Neutrophil (primary cell): ENCODE data around the gene SUGCT.

Source experiments
- H3K27ac ChIP-seq: fragments of 200-600 bp; sonication (generic); 2 replicates; pipeline ENCODE4 v1.5.1; 2016; ENCODE audit warnings: mild to moderate bottlenecking, moderate library complexity
- H3K27me3 ChIP-seq: fragments of 200-600 bp; sonication (generic); 2 replicates; pipeline ENCODE4 v1.6.0; 2016; ENCODE audit warnings: mild to moderate bottlenecking
- H3K36me3 ChIP-seq: fragments of 200-600 bp; sonication (generic); 2 replicates; pipeline ENCODE4 v1.5.1; 2017
- H3K4me1 ChIP-seq, 2 experiments: fragments of 200-600 bp in 1 of 2; sonication (generic) in 1 of 2; 1 replicate in 1 of 2; 2 replicates in 1 of 2; pipeline versions ENCODE4 v1.5.1 to v1.6.1; 2013 to 2016; ENCODE audit warnings: low read depth in 1 of 2, low read length in 1 of 2, mild to moderate bottlenecking in 1 of 2, moderate library complexity in 1 of 2; ENCODE audit not compliant: control insufficient read depth in 1 of 2, insufficient read depth in 1 of 2
- H3K4me3 ChIP-seq, 2 experiments: fragments of 200-600 bp in 1 of 2; sonication (generic) in 1 of 2; 1 replicate in 1 of 2; 2 replicates in 1 of 2; pipeline ENCODE4 v1.5.1; 2013 to 2016; ENCODE audit warnings: low read depth in 1 of 2, low read length in 1 of 2, mild to moderate bottlenecking in 1 of 2, moderate library complexity in 1 of 2
- H3K9me3 ChIP-seq: fragments of 200-600 bp; sonication (generic); 2 replicates; pipeline ENCODE4 v1.5.1; 2016
- CTCF ChIP-seq: fragments of 200-600 bp; sonication (generic); IDR thresholded peaks from 2 replicates; pipeline ENCODE4 v1.5.1; 2016; ENCODE audit warnings: antibody characterized with exemption

SUGCT gene

GRCh38 chr7:40306596-40306995 is 171.8 kb downstream of the SUGCT start:
- Histone ChIP-seq H3K27me3 (no peaks in the 10 kb centered on the region), H3K36me3 (no peaks in the 10 kb centered on the region), H3K9me3 (no peaks in the 10 kb centered on the region), H3K4me1 (no peaks in the 10 kb centered on the region), H3K4me3 (no peak overlapping the region), H3K27ac (no peak overlapping the region)
- TF ChIP-seq CTCF: no peak

GRCh38 chr7:40310258-40310657 is 175.5 kb downstream of the SUGCT start:
- Histone ChIP-seq H3K4me3 (no peak overlapping the region), H3K4me1 (no peaks in the 10 kb centered on the region), H3K27ac (no peak overlapping the region), H3K9me3 (no peaks in the 10 kb centered on the region), H3K36me3 (no peaks in the 10 kb centered on the region), H3K27me3 (no peaks in the 10 kb centered on the region)
- no peak for TF ChIP-seq CTCF

GRCh38 chr7:40311307-40311706 is 176.5 kb downstream of the SUGCT start:
- no peak overlapping the region for H3K27ac ChIP-seq
- no peaks in the 10 kb centered on the region for H3K36me3 ChIP-seq

GRCh38 chr7:40315277-40315676 is 180.5 kb downstream of the SUGCT start:
- no peak for TF ChIP-seq CTCF
- H3K4me1 ChIP-seq: no peaks in the 10 kb centered on the region
- no peak overlapping the region for H3K27ac ChIP-seq
- H3K4me3 ChIP-seq: no peak overlapping the region
- H3K36me3 ChIP-seq: no peaks in the 10 kb centered on the region
- H3K9me3 ChIP-seq: no peaks in the 10 kb centered on the region
- H3K27me3 ChIP-seq: no peaks in the 10 kb centered on the region

More at GRCh38 chr7:40311307-40311706, 176.5 kb downstream of the SUGCT start:
- H3K4me1 ChIP-seq: no peaks in the 10 kb centered on the region
- no peak overlapping the region for H3K4me3 ChIP-seq
- TF ChIP-seq CTCF: no peak
- H3K9me3 ChIP-seq: no peaks in the 10 kb centered on the region
- no peaks in the 10 kb centered on the region for H3K27me3 ChIP-seq

GRCh38 chr7:40316176-40316575 is 181.4 kb downstream of the SUGCT start:
- Histone ChIP-seq H3K27ac (no peak overlapping the region), H3K27me3 (no peaks in the 10 kb centered on the region), H3K4me1 (no peaks in the 10 kb centered on the region), H3K9me3 (no peaks in the 10 kb centered on the region), H3K4me3 (no peak overlapping the region), H3K36me3 (no peaks in the 10 kb centered on the region)
- no peak for TF ChIP-seq CTCF

GRCh38 chr7:40324914-40325313 is 190.1 kb downstream of the SUGCT start:
- H3K4me1 ChIP-seq: no peaks in the 10 kb centered on the region
- H3K36me3 ChIP-seq: no peaks in the 10 kb centered on the region
- H3K4me3 ChIP-seq: no peak overlapping the region
- H3K27ac ChIP-seq: no peak overlapping the region
- no peaks in the 10 kb centered on the region for H3K9me3 ChIP-seq
- TF ChIP-seq CTCF: no peak
- H3K27me3 ChIP-seq: no peaks in the 10 kb centered on the region
